Stimulated activated effector memory CD8-positive, alpha-beta T cell treated with anti-CD3 and anti-CD28 coated beads, Interleukin-12 subunit alpha, Interleukin-12 subunit beta, amount 100 ng/mL, for 72 hours (primary cell): ENCODE measurements around the gene FBXW11.
"Not testable (repeated sequence)": the region's sequence is repeated elsewhere in the genome, so short reads cannot be mapped to it uniquely, and the experiment has no call there.

Experiments used
- ATAC-seq: fragments of 150-1000 bp; cut with Tn5 transposase; 2 replicates; pipeline ENCODE4 v1.10.0; 2021
- DNase-seq, 2 donors: peaks; one replicate each; pipeline ENCODE4 v3.0.0; 2021 to 2022; ENCODE audit warnings: low spot score in 2 of 2
- H3K27ac Mint-ChIP-seq: one replicate; pipeline ENCODE4 v1.8.0; 2022; ENCODE audit warnings: mild to moderate bottlenecking, mixed read lengths
- H3K36me3 Mint-ChIP-seq: one replicate; pipeline ENCODE4 v1.8.0; 2022; ENCODE audit warnings: mild to moderate bottlenecking, mixed read lengths
- H3K4me1 Mint-ChIP-seq: one replicate; pipeline ENCODE4 v1.8.0; 2022; ENCODE audit warnings: mixed read lengths
- H3K4me3 Mint-ChIP-seq: one replicate; pipeline ENCODE4 v1.8.0; 2022; ENCODE audit warnings: mild to moderate bottlenecking, mixed read lengths
- H3K9me3 Mint-ChIP-seq: one replicate; pipeline ENCODE4 v1.8.0; 2022; ENCODE audit warnings: mixed read lengths

Gene FBXW11

DNA sequence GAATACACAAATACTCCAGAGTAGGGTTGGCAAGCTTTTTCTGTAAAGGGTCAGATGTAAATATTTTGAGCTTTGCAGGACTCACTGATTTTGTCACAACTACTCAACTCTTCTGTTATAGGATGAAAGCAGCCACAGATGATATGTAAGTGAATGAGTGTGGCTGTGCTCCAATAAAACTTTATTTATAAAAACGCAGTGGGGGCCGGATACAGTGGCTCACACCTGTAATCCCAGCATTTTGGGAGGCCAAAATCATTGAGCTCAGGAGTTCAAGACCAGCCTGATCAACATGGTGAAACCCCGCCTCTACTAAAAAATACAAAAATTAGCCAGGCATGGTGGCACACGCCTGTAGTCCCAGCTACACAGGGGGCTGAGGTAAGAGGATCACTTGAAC, 69.1 kb downstream of the FBXW11 start:
- Mint-ChIP-seq H3K9me3 (no peaks in the 10 kb centered on the region), H3K4me1 (peaks cover 35% of the 10 kb centered on the region), H3K36me3 (peaks cover 29% of the 10 kb centered on the region), H3K4me3 (no peak overlapping the region), H3K27ac (no peak overlapping the region)
- no peak for DNase-seq
- no peak for ATAC-seq

DNA sequence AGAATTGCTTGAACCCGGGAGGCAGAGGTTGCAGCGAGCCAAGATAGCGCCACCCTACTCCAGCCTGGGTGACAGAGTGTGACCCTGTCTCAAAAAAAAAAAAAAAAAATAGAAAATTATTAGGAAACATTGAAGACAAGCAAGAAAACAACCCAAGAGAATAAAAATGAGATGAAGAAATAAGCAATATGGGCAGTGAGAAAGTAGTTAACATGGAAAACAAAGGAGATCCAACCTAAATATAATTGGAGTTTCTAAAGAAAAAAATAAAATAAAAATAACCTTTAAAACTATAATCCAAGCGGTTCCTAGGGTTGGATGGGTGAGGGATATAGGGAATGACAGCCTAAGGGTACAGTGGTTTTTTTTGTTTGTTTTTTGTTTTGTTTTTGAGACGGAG, 71.9 kb downstream of the FBXW11 start:
- Mint-ChIP-seq H3K36me3 (peaks cover 21% of the 10 kb centered on the region), H3K4me3 (no peak overlapping the region), H3K9me3 (no peaks in the 10 kb centered on the region), H3K27ac (no peak overlapping the region), H3K4me1 (peaks cover 41% of the 10 kb centered on the region)
- DNase-seq (no peak), ATAC-seq (no peak)

DNA sequence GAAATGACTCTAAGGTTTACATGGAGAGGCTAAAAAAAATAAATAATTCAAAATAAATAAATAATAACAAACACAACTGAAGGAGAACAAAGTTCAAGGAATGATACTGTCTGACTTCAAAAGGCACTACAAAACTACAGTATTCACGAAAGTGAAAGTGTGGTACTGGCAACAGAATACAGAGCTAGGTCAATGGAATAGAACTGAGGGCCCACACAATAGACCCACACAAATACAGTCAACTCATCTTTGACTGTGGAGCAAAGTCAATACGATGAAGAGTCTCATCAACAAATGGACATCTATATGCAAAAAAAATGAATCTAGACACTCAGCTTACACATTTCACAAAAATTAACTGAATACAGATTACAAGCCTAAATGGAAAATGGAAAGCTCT, 75.3 kb downstream of the FBXW11 start:
- no peak for ATAC-seq
- H3K9me3 Mint-ChIP-seq: no peaks in the 10 kb centered on the region
- no peak overlapping the region for H3K4me3 Mint-ChIP-seq
- no peak for DNase-seq
- H3K27ac Mint-ChIP-seq: no peak overlapping the region
- peaks cover 45% of the 10 kb centered on the region for H3K4me1 Mint-ChIP-seq
- peaks cover 15% of the 10 kb centered on the region for H3K36me3 Mint-ChIP-seq

DNA sequence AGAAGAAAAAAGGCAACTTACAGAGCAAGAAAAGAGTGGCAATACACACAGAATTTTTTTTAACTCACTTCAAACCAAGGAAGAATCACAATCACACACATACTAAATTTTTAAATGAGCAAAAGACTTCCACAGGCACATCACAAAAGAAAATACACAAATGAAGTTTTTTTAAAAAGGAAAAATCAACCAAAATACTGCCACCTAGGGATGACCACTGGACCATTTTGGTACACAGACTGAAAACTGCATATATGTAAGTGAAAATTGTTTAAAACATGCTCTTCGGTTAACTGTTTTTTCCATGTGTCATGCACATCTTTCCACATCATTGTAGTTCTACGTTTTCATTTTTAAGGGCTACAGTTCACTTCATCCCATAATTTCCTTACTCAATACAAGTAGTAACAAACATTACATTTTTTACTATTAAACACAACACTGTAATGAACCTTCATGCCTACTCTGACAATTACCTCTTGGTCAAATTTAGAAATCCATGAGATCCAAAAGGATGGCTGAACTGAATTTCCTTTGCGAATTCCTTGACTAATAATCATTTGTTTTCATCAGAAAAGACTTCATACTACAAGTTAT, 79.0 kb downstream of the FBXW11 start:
- Mint-ChIP-seq H3K9me3 (no peaks in the 10 kb centered on the region), H3K36me3 (no peaks in the 10 kb centered on the region), H3K4me1 (peaks cover 52% of the 10 kb centered on the region), H3K27ac (no peak overlapping the region), H3K4me3 (no peak overlapping the region)
- DNase-seq (no peak), ATAC-seq (no peak)

DNA sequence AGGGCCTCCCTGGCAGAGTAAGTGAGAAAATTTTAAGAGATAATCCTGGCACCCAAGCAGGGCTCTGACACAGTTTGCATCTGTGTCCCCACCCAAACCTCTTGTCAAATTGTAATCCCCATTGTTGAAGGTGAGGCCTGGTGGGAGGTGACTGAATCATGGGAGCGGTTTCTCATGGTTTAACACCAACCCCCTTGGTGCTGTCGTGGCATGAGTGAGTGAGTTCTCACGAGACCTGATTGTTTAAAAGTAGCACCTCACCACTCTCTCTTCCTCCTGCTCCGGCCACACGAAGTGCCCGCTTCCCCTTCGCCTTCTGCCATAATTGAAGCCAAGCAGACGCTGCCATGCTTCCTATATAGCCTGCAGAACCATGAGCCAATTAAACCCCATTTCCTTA, 80.1 kb downstream of the FBXW11 start:
- H3K36me3 Mint-ChIP-seq: no peaks in the 10 kb centered on the region
- H3K4me1 Mint-ChIP-seq: peaks cover 47% of the 10 kb centered on the region
- peak overlapping the region; percentile 68 for H3K27ac Mint-ChIP-seq
- no peaks in the 10 kb centered on the region for H3K9me3 Mint-ChIP-seq
- DNase-seq (no peak), ATAC-seq (peak; percentile 46)
- H3K4me3 Mint-ChIP-seq: no peak overlapping the region

DNA sequence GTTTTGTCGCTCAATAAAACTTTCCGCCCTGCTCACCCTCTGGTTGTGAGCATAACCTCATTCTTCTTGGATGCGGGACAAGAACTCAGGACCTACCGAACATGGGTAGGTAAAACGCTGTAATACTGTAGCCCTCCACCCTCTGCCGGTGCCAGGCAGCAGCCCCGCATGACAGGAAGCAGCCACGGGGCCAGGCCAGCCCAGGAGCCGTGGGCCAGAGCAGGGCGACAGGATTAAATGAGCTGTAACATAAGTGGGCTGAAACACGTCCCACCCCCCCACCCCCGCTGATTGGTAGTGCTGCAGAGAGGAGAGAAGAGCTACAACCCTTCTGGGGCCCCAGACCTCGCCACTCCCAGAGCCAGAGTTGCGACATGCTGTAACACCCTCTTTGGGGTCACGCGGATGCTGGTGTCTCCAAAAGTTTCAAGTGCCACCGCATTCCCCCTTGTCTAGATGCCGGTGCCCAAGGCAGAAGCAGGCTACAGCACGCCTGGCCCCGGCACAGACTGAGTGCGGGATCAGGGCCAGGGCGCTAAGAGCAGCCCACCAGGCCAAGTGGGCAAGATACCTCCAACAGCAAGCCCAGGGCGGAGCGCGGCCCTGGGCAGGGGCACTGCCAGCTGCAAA, 81.8 kb downstream of the FBXW11 start:
- Mint-ChIP-seq H3K4me1 (peaks cover 47% of the 10 kb centered on the region), H3K27ac (no peak overlapping the region), H3K4me3 (no peak overlapping the region), H3K9me3 (no peaks in the 10 kb centered on the region), H3K36me3 (no peaks in the 10 kb centered on the region)
- no peak for ATAC-seq
- DNase-seq: no peak

DNA sequence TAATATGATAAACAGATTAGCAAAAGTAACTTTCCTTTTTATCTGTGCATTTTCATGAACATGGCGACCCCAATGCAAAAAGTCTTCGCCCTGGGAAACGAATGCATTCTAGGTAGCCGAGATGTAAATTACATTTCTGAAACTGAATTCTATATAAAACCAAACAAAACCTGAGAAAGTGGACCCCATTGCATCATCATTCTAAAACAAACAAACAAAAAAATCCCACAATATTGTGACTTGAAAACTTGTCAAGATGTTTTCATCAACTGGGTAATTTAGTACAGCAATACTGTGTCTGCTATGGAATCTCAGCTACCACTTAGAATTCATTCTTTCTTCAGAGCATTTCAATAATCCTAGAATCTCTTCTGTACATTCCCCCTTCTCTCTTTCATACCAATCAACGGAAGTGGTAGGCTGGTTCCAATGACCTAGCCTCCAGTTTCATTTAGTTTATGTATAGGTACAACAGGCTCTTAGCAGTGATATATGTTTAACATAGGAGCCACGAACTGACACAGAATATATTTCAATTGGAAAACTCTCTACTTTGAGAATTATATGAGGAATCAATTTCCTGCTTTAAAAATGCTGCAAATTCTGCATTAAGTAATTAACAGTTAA, 85.6 kb downstream of the FBXW11 start:
- no peak for ATAC-seq

DNA sequence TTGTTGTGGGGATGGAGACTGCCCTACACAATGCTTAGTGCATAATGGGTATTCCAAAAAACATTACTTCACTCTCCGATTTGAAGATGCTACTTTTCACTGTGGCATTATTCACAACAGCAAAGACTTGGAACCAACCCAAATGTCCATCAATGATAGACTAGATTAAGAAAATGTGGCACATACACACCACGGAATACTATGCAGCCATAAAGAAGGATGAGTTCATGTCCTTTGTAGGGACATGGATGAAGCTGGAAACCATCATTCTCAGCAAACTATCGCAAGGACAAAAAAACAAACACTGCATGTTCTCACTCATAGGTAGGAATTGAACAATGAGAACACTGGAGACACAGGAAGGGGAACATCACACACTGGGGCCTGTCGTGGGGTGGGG, 90.7 kb downstream of the FBXW11 start:
- not testable (repeated sequence) for DNase-seq, H3K27ac Mint-ChIP-seq, H3K9me3 Mint-ChIP-seq, H3K4me3 Mint-ChIP-seq, ATAC-seq
- Mint-ChIP-seq H3K4me1 (peaks cover 63% of the 10 kb centered on the region), H3K36me3 (peaks cover 12% of the 10 kb centered on the region)

More for the DNA sequence above, 85.6 kb downstream of the FBXW11 start:
- Mint-ChIP-seq H3K27ac (no peak overlapping the region), H3K36me3 (no peaks in the 10 kb centered on the region), H3K9me3 (no peaks in the 10 kb centered on the region), H3K4me3 (no peak overlapping the region), H3K4me1 (peaks cover 44% of the 10 kb centered on the region)
- DNase-seq: no peak

DNA sequence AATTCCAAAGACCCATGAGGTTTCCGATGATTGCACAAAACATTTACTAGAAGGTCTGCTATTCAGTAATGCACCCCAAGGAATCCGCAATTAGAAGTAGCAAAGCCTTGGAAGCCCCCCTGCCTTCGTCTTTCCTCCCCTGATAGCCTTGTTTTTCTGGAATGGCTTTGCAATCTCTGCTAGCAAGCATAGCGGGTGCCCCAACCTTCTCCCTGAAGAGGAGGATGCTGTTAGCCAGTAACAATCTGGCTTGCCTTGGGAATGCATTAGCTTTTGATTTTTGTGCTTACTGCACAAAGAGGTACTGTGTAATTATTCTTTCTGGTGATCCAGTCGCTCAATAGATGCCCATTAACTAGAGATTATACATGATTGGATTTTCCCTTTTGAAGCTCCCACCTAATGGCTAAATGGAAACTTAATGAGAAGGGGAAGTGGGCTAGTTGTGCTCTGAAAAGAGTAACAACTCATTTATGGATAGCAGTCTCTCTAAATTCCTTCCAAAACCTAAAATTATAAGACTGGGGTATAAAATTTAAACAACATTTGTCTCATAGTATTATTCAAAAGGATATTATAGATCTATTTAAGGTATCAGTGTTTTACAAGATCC, 91.6 kb downstream of the FBXW11 start:
- no peak for ATAC-seq
- H3K36me3 Mint-ChIP-seq: peaks cover 20% of the 10 kb centered on the region
- peaks cover 60% of the 10 kb centered on the region for H3K4me1 Mint-ChIP-seq
- DNase-seq: no peak
- no peak overlapping the region for H3K4me3 Mint-ChIP-seq
- no peak overlapping the region for H3K27ac Mint-ChIP-seq
- no peaks in the 10 kb centered on the region for H3K9me3 Mint-ChIP-seq

DNA sequence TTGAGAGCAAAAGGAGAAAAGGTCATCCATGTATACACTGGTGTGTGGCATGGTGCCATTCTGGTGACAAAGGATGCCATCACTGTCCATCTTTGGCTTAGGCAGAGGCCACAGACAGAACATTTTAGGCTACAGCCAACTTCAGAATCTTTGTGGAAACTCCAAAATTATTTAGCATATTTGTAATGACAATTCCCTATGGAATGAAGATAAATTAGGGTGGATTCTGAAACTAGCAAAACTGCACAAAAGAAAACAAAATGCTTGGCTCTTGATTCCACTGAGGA, 92.5 kb downstream of the FBXW11 start:
- H3K27ac Mint-ChIP-seq: peak overlapping the region; percentile 69

DNA sequence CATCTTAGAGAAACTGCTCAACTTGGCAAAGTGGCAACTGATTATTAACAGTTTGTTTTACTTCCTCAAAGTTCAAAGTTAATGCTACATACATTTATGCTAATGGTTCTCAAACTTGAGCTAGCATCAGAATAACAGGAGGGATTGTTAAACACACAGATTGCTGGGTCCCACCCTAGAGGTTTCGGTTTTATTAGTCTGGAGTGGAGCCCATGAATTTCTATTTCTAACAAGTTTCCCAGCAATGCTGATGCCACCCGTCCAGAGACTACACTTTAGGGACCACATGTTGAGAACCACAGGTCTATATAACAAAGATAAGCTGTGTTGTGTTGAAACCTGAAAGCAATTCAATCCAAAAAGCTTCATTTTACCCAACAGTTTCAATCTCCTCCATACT, 95.3 kb downstream of the FBXW11 start:
- ATAC-seq (no peak), DNase-seq (no peak)
- Mint-ChIP-seq H3K9me3 (no peaks in the 10 kb centered on the region), H3K27ac (no peak overlapping the region), H3K36me3 (peaks cover 50% of the 10 kb centered on the region), H3K4me1 (peaks cover 64% of the 10 kb centered on the region), H3K4me3 (no peak overlapping the region)

More for the DNA sequence above, 92.5 kb downstream of the FBXW11 start:
- no peak for DNase-seq
- Mint-ChIP-seq H3K36me3 (peaks cover 29% of the 10 kb centered on the region), H3K4me3 (peak overlapping the region; percentile 5), H3K9me3 (no peaks in the 10 kb centered on the region), H3K4me1 (peaks cover 54% of the 10 kb centered on the region)
- ATAC-seq: no peak

DNA sequence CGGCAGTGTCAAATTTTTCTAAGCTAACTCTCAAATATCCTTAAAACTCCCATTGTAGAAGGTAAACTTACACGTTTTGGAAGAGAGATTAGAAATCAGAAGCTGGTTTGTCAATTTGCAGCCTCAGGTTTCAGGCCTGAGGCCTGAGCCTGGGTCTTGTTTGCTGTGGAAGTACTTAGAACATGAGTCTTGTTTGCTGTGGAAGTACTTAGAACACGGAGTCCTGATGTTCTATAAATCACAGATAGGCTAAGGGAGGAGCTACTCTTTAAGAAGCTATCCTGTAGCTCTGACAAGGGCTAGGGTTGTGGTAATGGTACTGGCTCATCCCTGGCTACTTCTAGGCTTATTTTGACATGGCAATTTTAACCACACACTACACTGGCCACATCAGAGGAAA, 97.8 kb downstream of the FBXW11 start:
- Mint-ChIP-seq H3K9me3 (no peaks in the 10 kb centered on the region), H3K4me3 (no peak overlapping the region), H3K36me3 (peaks cover 52% of the 10 kb centered on the region), H3K27ac (no peak overlapping the region), H3K4me1 (peaks cover 62% of the 10 kb centered on the region)
- no peak for DNase-seq
- ATAC-seq: no peak

DNA sequence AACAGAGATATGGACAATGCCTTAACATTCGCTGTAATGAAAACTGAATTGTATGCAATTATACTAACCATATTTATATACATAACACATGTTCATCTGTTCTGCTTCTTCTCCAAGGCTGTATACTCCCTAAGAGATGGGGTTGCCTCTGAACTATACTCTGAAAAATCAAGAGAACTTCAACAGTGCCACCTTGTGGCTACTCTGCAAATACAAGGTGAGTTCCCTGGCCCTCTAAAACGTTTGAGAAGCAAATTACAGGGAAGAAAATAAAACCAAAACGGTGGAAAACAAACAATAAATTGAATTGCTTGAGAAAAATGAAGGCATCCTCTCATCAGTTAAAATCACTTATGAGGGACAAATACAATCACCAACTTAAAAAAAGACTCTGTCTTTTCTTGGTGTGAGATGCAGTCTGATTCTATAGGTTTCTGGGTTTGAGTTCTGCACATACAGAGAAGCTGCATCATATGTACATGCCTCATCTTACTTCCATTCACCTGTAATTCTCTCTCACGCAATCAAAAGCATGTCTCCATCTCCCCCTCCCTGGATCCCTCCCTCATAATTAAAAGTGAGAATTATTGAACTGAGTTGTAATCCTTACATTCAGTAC, 98.6 kb downstream of the FBXW11 start:
- DNase-seq (peak; percentile 20 to 56), ATAC-seq (peak; percentile 82)
- Mint-ChIP-seq H3K27ac (peak overlapping the region; percentile 33), H3K4me3 (no peak overlapping the region), H3K4me1 (peaks cover 62% of the 10 kb centered on the region), H3K9me3 (no peaks in the 10 kb centered on the region), H3K36me3 (peaks cover 56% of the 10 kb centered on the region)

DNA sequence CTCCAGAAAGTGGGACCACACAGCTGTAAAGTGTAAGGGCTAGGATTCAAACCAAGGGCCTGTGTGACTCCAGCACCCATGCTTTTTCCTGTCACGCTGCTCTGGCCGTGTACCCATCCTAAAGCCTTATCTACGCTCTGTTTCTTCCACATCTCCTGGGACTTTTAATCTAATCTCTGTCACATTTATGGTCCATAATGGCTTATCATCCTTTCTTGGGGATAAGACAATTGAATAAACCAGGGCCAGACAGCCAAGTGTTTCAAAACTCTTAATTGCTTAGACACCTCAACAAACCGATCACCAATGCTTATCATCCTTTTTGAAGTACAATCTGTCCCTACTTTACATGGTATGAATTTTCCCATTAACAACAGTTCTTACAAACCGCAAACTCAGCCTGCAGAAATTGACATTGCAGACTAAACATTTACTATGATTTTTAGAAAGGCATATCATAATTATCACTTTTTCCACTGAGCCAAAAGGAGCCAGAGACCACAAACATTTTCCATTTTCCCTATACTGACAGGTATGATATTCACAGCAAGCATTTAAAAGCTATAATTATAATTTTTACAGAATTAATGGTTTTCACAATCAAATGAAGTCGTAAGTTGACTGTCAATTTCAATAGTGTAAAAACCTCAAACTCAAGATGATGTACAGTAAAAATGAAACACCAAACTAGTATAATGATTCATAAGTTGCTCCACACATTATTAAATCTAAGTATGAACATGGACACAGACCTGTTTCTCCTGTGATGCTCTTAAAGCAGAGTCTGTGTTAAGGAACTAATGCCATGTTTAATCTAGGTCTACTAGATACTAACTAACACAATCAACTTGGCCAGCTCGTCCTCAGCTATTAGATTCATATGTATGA, 99.5 kb downstream of the FBXW11 start:
- peaks cover 54% of the 10 kb centered on the region for H3K36me3 Mint-ChIP-seq
- H3K9me3 Mint-ChIP-seq: no peaks in the 10 kb centered on the region
- H3K4me1 Mint-ChIP-seq: peaks cover 61% of the 10 kb centered on the region
- no peak overlapping the region for H3K4me3 Mint-ChIP-seq
- peak overlapping the region; percentile 33 for H3K27ac Mint-ChIP-seq
- DNase-seq (no peak), ATAC-seq (peak; percentile 95)

DNA sequence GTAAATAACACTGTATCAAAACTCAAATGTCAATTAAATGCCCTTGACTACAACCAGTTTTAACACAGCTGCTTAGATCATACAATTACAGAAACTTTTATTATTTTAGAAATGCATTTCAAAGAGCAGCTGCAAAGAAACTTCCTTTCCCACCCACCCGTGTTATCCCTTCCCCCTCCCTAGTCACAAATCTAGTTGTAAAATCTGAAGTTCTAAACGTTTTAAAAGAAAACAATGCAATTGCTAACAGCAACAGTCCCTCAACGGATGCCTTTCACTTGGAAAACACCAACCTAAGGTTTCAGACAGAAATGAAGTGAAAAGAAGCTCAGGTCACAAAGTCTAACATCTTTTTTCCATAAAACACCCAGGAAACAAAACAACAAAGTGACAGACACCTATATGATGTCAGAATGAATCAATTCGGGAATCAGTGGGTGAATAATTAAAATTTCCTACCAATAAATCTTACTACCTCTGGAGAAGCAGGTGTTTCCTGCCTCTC, 100.3 kb downstream of the FBXW11 start:
- peak overlapping the region; percentile 33 for H3K27ac Mint-ChIP-seq
- DNase-seq (no peak), ATAC-seq (no peak)
- peaks cover 53% of the 10 kb centered on the region for H3K4me1 Mint-ChIP-seq
- no peak overlapping the region for H3K4me3 Mint-ChIP-seq
- H3K9me3 Mint-ChIP-seq: no peaks in the 10 kb centered on the region
- H3K36me3 Mint-ChIP-seq: peaks cover 47% of the 10 kb centered on the region
